K562 (cell line): ENCODE data around the gene TAF15. TPM values are rescaled to one million over a fixed set of nuclear protein-coding genes. Genes with fewer than 3 reads are reported as not detected.

ENCODE experiments used
- GATAD2A ChIP-seq: fragments of 450-650 bp; IDR thresholded peaks from 2 replicates; pipeline ENCODE4 v1.6.1; 2017
- JUND ChIP-seq, 2 experiments: IDR thresholded peaks; 2 replicates in 1 of 2; 3 replicates in 1 of 2; pipeline ENCODE4 v1.6.1; 2011; ENCODE audit warnings: borderline replicate concordance in 2 of 2, low read depth in 2 of 2, low read length in 2 of 2, improper control_type of control experiment in 1 of 2, missing biosample characterization in 1 of 2, missing genetic modification characterization in 1 of 2, missing genetic modification reagents in 1 of 2
- MNT ChIP-seq, 2 experiments: fragments of 450-650 bp; conservative IDR thresholded peaks; 2 replicates each; pipeline ENCODE4 v1.6.1; 2017; ENCODE audit warnings: mild to moderate bottlenecking in 2 of 2, moderate library complexity in 2 of 2
- TCF3 ChIP-seq: sonication (generic); formaldehyde crosslinking; IDR thresholded peaks from 2 replicates; pipeline ENCODE4 v1.4.0; 2020; ENCODE audit warnings: mild to moderate bottlenecking, missing genetic modification reagents
- THRAP3 ChIP-seq: fragments of 450-650 bp; IDR thresholded peaks from 2 replicates; pipeline ENCODE4 v1.6.1; 2016; ENCODE audit warnings: mild to moderate bottlenecking, inconsistent platforms, borderline replicate concordance
- ZBTB2 ChIP-seq: fragments of 450-650 bp; IDR thresholded peaks from 2 replicates; pipeline ENCODE4 v1.6.1; 2016; ENCODE audit warnings: antibody characterized with exemption
- ZNF121 ChIP-seq: sonication (generic); formaldehyde crosslinking; conservative IDR thresholded peaks from 2 replicates; pipeline ENCODE4 v1.8.0; 2022; ENCODE audit warnings: missing genetic modification reagents
- ZNF263 ChIP-seq: sonication (generic); formaldehyde crosslinking; IDR thresholded peaks from 2 replicates; pipeline ENCODE4 v1.8.0; 2022; ENCODE audit warnings: mild to moderate bottlenecking, missing genetic modification reagents, borderline replicate concordance
- polyA plus RNA-seq, 8 experiments: library from polyadenylated mRNA; depleted of rRNA in 4 of 8; stranded (reverse) in 5 of 8; unstranded in 3 of 8; fragments of >200 nt; fragmentation: Nextera tagmentation in 2 of 8; fragmentation: Illumina TruSeq in 1 of 8; extraction: Ambion mirVana in 2 of 8; extraction: Trizol in 1 of 8; gene quantifications; 2 replicates each; pipeline versions ENCODE4 v1.2.1 to v1.2.3, GENCODE V29; 2011 to 2014; ENCODE audit warnings: inconsistent platforms in 1 of 8, missing spikeins in 1 of 8
- total RNA-seq, 7 experiments: library from RNA; depleted of rRNA in 6 of 7; stranded (reverse); fragments of >200 nt in 6 of 7; fragmentation: Illumina TruSeq in 2 of 7; extraction: Trizol in 2 of 7; gene quantifications; 2 replicates each; pipeline versions ENCODE4 v1.2.1 to v1.2.3, GENCODE V29; 2011 to 2021; ENCODE audit warnings: low replicate concordance in 1 of 7
- TF ChIP-seq, protein P1 (sequence below), 2 experiments: fragments of 450-650 bp in 1 of 2; sonication (generic) in 1 of 2; formaldehyde crosslinking in 1 of 2; IDR thresholded peaks; 2 replicates each; pipeline versions ENCODE4 v1.7.1 to v1.9.0; 2016 to 2022; ENCODE audit warnings: inconsistent platforms in 1 of 2, mild to moderate bottlenecking in 1 of 2, missing genetic modification reagents in 1 of 2
- TF ChIP-seq, protein P2 (sequence below): fragments of 450-650 bp; IDR thresholded peaks from 2 replicates; pipeline ENCODE4 v1.6.1; 2016; ENCODE audit warnings: borderline replicate concordance

The TAF15 gene
- total and polyA plus RNA-seq, 9 of the 15 experiments (the other 6 are each of a cell fraction or from before 2014, with no cell fraction given) = 4.1 to 272 (median 56.8) TPM

DNA sequence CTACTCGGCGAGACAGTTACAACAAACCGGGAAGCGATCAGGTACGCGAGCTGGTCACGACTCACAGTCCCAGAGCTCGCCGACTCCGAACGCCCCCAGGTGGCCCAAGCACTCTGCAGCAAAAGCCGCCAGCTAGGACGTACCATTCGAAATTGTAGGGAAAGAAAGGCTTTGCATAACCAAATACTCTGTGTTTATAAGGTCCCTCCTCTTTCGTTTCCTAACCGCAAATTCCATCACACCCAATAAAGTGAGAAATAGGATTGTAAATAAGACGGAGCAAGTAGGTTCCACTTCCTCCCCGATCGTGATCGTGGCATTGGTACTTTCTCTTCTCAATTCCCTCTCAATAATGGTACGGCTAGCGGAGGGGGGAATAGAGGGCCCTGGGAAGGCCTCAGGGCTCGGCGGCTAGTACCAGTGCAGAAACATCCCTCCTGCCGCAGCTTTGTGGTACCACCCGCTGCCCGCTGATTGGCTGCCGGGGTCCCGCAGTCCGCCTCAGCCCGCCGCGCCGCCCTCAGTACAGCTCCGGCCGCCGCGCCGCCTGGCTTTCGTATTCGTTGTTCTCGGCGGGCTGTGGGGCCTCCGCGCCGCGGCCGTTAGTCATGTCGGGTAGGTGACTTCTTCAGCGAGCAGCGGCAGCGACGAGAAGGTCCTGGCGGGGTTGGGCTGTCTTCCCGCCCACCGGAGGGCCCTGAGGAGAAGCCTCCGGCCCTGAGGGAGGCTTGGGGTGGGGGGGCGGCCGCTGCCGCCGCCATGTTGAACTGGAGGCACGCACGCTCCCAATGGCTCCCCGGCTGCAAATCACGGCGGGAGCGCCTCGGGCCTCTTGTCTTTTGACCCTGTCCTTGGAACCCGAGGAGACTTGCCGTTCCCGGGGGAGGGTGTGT is at the start of gene TAF15 (continued):
- TF ChIP-seq, protein P1, sequence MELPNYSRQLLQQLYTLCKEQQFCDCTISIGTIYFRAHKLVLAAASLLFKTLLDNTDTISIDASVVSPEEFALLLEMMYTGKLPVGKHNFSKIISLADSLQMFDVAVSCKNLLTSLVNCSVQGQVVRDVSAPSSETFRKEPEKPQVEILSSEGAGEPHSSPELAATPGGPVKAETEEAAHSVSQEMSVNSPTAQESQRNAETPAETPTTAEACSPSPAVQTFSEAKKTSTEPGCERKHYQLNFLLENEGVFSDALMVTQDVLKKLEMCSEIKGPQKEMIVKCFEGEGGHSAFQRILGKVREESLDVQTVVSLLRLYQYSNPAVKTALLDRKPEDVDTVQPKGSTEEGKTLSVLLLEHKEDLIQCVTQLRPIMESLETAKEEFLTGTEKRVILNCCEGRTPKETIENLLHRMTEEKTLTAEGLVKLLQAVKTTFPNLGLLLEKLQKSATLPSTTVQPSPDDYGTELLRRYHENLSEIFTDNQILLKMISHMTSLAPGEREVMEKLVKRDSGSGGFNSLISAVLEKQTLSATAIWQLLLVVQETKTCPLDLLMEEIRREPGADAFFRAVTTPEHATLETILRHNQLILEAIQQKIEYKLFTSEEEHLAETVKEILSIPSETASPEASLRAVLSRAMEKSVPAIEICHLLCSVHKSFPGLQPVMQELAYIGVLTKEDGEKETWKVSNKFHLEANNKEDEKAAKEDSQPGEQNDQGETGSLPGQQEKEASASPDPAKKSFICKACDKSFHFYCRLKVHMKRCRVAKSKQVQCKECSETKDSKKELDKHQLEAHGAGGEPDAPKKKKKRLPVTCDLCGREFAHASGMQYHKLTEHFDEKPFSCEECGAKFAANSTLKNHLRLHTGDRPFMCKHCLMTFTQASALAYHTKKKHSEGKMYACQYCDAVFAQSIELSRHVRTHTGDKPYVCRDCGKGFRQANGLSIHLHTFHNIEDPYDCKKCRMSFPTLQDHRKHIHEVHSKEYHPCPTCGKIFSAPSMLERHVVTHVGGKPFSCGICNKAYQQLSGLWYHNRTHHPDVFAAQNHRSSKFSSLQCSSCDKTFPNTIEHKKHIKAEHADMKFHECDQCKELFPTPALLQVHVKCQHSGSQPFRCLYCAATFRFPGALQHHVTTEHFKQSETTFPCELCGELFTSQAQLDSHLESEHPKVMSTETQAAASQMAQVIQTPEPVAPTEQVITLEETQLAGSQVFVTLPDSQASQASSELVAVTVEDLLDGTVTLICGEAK (IDR thresholded peaks at IDR 0.05) = no peak
- TF ChIP-seq, protein P1 (CRISPR knock-in tag; IDR thresholded peaks at IDR 0.05) = no peak
- TF ChIP-seq, protein P2, sequence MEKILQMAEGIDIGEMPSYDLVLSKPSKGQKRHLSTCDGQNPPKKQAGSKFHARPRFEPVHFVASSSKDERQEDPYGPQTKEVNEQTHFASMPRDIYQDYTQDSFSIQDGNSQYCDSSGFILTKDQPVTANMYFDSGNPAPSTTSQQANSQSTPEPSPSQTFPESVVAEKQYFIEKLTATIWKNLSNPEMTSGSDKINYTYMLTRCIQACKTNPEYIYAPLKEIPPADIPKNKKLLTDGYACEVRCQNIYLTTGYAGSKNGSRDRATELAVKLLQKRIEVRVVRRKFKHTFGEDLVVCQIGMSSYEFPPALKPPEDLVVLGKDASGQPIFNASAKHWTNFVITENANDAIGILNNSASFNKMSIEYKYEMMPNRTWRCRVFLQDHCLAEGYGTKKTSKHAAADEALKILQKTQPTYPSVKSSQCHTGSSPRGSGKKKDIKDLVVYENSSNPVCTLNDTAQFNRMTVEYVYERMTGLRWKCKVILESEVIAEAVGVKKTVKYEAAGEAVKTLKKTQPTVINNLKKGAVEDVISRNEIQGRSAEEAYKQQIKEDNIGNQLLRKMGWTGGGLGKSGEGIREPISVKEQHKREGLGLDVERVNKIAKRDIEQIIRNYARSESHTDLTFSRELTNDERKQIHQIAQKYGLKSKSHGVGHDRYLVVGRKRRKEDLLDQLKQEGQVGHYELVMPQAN = peak; percentile 85; the same call in 1 of the 2 replicates
- TF ChIP-seq TCF3 (CRISPR knock-in tag) (no peak), ZBTB2 (no peak), ZNF263 (CRISPR knock-in tag) (no peak), GATAD2A (no peak), ZNF121 (CRISPR knock-in tag) (no peak), THRAP3 (no peak), MNT (conservative IDR thresholded peaks at IDR 0.05) (peak; percentile 48 to 73; a peak in 2 of 4 replicates), JUND (IDR thresholded peaks at IDR 0.05; ENCODE audit: borderline replicate concordance, low read depth, low read length) (peak; percentile 99), JUND (tag; IDR thresholded peaks at IDR 0.05; ENCODE audit: borderline replicate concordance, low read depth, low read length) (peak; percentile 41; the same call in 1 of the 3 replicates)
